Ishikawa (cell line): Measurements from ENCODE around the gene ATF3.

ENCODE experiments used
- CEBPB ChIP-seq: IDR thresholded peaks from 2 replicates; pipeline ENCODE4 v1.6.1; 2012
- CREB1 ChIP-seq: IDR thresholded peaks from 2 replicates; pipeline ENCODE4 v1.6.1; 2012; ENCODE audit warnings: low read depth
- EGR1 ChIP-seq: IDR thresholded peaks from 2 replicates; pipeline ENCODE4 v1.6.1; 2012
- EP300 ChIP-seq: IDR thresholded peaks from 2 replicates; pipeline ENCODE4 v1.6.1; 2012; ENCODE audit warnings: borderline replicate concordance
- FOXM1 ChIP-seq: IDR thresholded peaks from 2 replicates; pipeline ENCODE4 v1.6.1; 2012; ENCODE audit warnings: low read depth, borderline replicate concordance
- MAX ChIP-seq: IDR thresholded peaks from 2 replicates; pipeline ENCODE4 v1.6.1; 2012
- NFIC ChIP-seq: IDR thresholded peaks from 2 replicates; pipeline ENCODE4 v1.6.1; 2012
- RAD21 ChIP-seq: IDR thresholded peaks from 2 replicates; pipeline ENCODE4 v1.6.1; 2012; ENCODE audit warnings: low read depth
- REST ChIP-seq: IDR thresholded peaks from 2 replicates; pipeline ENCODE4 v1.6.1; 2012; ENCODE audit warnings: low read depth, mild to moderate bottlenecking
- TAF1 ChIP-seq: IDR thresholded peaks from 2 replicates; pipeline ENCODE4 v1.6.1; 2012; ENCODE audit warnings: low read depth, mild to moderate bottlenecking
- TCF12 ChIP-seq: IDR thresholded peaks from 2 replicates; pipeline ENCODE4 v1.6.1; 2012; ENCODE audit warnings: low read depth
- TEAD4 ChIP-seq: IDR thresholded peaks from 2 replicates; pipeline ENCODE4 v1.6.1; 2012
- USF1 ChIP-seq: IDR thresholded peaks from 2 replicates; pipeline ENCODE4 v1.6.1; 2012
- YY1 ChIP-seq: IDR thresholded peaks from 2 replicates; pipeline ENCODE4 v1.6.1; 2012; ENCODE audit warnings: low read depth
- ZBTB7A ChIP-seq: IDR thresholded peaks from 2 replicates; pipeline ENCODE4 v1.6.1; 2012; ENCODE audit warnings: low read depth

Gene ATF3

GRCh38 chr1:212606395-212607205 is 2.0 kb upstream of the ATF3 start:
- TF ChIP-seq TCF12 (peak; percentile 20; the same call in 1 of the 2 replicates), YY1 (no peak), USF1 (no peak), TAF1 (no peak), REST (no peak)

GRCh38 chr1:212607206-212607912 is 1.2 kb upstream of the ATF3 start:
- no peak for TF ChIP-seq CEBPB
- TF ChIP-seq FOXM1, result no peak
- no peak for TF ChIP-seq YY1
- 0 out of 2 replicates have a peak, but pooled peaks have one; percentile 12 for TF ChIP-seq TCF12

GRCh38 chr1:212607913-212608391 is 609 bp upstream of the ATF3 start:
- TF ChIP-seq USF1, result no peak
- TF ChIP-seq YY1, result no peak
- TF ChIP-seq FOXM1, result no peak
- TF ChIP-seq REST, result no peak
- TF ChIP-seq EP300, result no peak
- TF ChIP-seq TEAD4, result peak; percentile 69; the same call in 1 of the 2 replicates

DNA sequence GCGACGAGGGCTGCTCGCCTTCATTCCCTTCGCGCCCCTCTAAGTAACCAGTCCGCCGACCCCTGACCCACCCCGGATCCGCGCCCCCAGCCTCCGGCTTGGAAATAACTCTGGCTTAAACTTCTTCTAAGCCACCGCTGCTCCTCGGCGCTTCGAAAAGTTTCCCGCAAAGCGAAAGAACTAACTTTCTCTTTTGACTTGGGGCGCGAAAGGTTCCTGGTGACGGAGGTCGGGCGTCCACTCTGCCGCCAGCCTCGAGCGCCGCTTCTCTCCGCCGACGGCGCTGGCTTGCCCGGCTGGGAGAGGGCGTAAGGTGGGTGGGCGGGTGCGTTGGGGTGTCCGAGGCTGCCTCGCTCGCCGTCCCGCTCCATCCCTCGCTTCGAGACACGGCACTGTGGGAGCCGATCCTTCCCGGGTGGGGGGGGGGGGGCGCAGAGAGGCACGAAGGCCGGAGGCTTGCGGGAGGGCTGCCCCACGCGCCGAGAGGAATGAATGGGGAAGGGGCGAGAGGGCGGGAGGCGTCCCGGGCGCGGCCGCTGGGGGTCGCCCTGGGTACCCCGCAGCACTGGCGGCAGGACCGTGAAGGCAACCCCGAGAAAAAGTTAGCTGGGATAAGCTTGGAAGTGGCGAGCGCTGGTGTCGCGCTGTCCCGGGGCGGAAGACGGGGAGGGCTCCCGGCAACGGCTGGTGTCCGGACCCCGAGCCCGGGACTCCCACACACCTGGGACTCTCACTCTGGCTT is 569 bp downstream of the ATF3 start:
- TF ChIP-seq MAX, result no peak; the same call in 1 of the 2 replicates
- peak; percentile 74; the same call in 1 of the 2 replicates for TF ChIP-seq ZBTB7A

- TF ChIP-seq MAX, result no peak
- TF ChIP-seq ZBTB7A, result no peak
- no peak for TF ChIP-seq EGR1
- no peak for TF ChIP-seq EP300
- TF ChIP-seq RAD21, result no peak
- TF ChIP-seq REST, result no peak
- TF ChIP-seq FOXM1, result no peak
- TF ChIP-seq NFIC, result no peak
- no peak for TF ChIP-seq TAF1
- no peak for TF ChIP-seq CREB1
- TF ChIP-seq USF1, result no peak
- TF ChIP-seq TEAD4, result no peak
- no peak for TF ChIP-seq TCF12
- no peak for TF ChIP-seq CEBPB
- no peak for TF ChIP-seq YY1
Measured at GRCh38 chr1:212609701-212610574, 1.4 kb downstream of the ATF3 start.
